HCT116 (cell line): Measurements from ENCODE around the gene SPATA20. TPM values are rescaled to one million over a fixed set of nuclear protein-coding genes. Genes with fewer than 3 reads are reported as not detected.
A peak's percentile ranks its signal among the peaks of the same experiment; 100 is the strongest.

ENCODE experiments used
- ATAC-seq: fragments of 200-7000 bp; cut with Tn5 transposase; 2 replicates; pipeline ENCODE4 v1.9.1; 2020; ENCODE audit warnings: mild to moderate bottlenecking, moderate library complexity
- BruUV-seq: library from RNA; stranded (reverse); fragments of 400-500 nt; replicated peaks from 2 replicates; lab custom pipeline; 2021; lab: Mats Ljungman, UMichigan
- CTCF ChIA-PET: fragments of 300-600 bp; sonication (Branson Sonifier 250); formaldehyde crosslinking; loops from one replicate; lab custom pipeline; 2021; ENCODE audit warnings: antibody characterized with exemption; lab: Charles Lee
- POLR2A ChIA-PET: fragments of 300-600, 350-600 bp; sonication (Branson Sonifier 250); formaldehyde crosslinking; loops from one replicate; lab custom pipeline; 2021; ENCODE audit warnings: antibody characterized with exemption; lab: Charles Lee
- RAD21 ChIA-PET, 2 experiments: fragments of 300-600 bp; sonication (Branson Sonifier 250); formaldehyde crosslinking; loops; one replicate each; lab custom pipeline; 2023; ENCODE audit warnings: low total read pairs in 2 of 2; ENCODE audit not compliant: uncharacterized antibody in 2 of 2, unreplicated experiment in 2 of 2, low non-redundant PET in 1 of 2; lab: Charles Lee
- DNase-seq: peaks from one replicate; pipeline ENCODE4 v3.0.0-alpha.2; 2010; ENCODE audit warnings: low read depth, low spot score
- H2AFZ ChIP-seq: fragments of 200-600 bp; shearing (Covaris generic), sonication (generic); 2 replicates; pipeline ENCODE4 v1.6.1; 2017; ENCODE audit warnings: low read depth, mixed run types, mixed read lengths, antibody characterized with exemption, low read length; ENCODE audit not compliant: poor library complexity, severe bottlenecking
- H3K27ac ChIP-seq: 2 replicates; pipeline ENCODE4 v1.5.1; 2012; ENCODE audit warnings: low read depth, low read length
- H3K27me3 ChIP-seq: fragments of 200-600 bp; sonication (generic); 2 replicates; pipeline ENCODE4 v1.6.1; 2016; ENCODE audit warnings: mixed run types, low read length, mixed read lengths; ENCODE audit not compliant: insufficient read depth
- H3K36me3 ChIP-seq, 2 experiments: fragments of 200-500 bp in 1 of 2; fragments of 200-600 bp in 1 of 2; sonication (Bioruptor generic) in 1 of 2; sonication (generic) in 1 of 2; 2 replicates each; pipeline versions ENCODE4 v1.5.1 to v1.6.1; 2014 to 2016; ENCODE audit warnings: low read length in 2 of 2, inconsistent platforms in 1 of 2, mixed read lengths in 1 of 2, mixed run types in 1 of 2; ENCODE audit not compliant: insufficient read depth in 2 of 2, control insufficient read depth in 1 of 2
- H3K4me1 ChIP-seq, 2 experiments: fragments of 200-600 bp in 1 of 2; sonication (generic) in 1 of 2; 2 replicates each; pipeline versions ENCODE4 v1.5.1 to v1.6.1; 2012 to 2017; ENCODE audit warnings: low read length in 2 of 2, inconsistent platforms in 1 of 2, mild to moderate bottlenecking in 1 of 2, mixed read lengths in 1 of 2, mixed run types in 1 of 2, moderate library complexity in 1 of 2; ENCODE audit not compliant: insufficient read depth in 2 of 2, control insufficient read depth in 1 of 2
- H3K4me2 ChIP-seq: fragments of 200-600 bp; sonication (generic); 2 replicates; pipeline ENCODE4 v1.6.1; 2017; ENCODE audit warnings: mixed run types, low read length, mixed read lengths
- H3K4me3 ChIP-seq, 2 experiments: fragments of 200-600 bp in 1 of 2; sonication (generic) in 1 of 2; replicated peaks in 1 of 2; 2 replicates each; pipeline ENCODE4 v1.5.1; 2011 to 2016; ENCODE audit warnings: low read length in 2 of 2, control low read depth in 1 of 2, low read depth in 1 of 2, mild to moderate bottlenecking in 1 of 2, mixed read lengths in 1 of 2, mixed run types in 1 of 2
- H3K79me2 ChIP-seq: fragments of 200-600 bp; sonication (generic); 2 replicates; pipeline ENCODE4 v1.6.1; 2017; ENCODE audit warnings: mild to moderate bottlenecking, mixed run types, low read length, moderate library complexity, mixed read lengths; ENCODE audit not compliant: insufficient read depth
- H3K9ac ChIP-seq: fragments of 200-600 bp; sonication (generic); 2 replicates; pipeline ENCODE4 v1.6.1; 2016; ENCODE audit warnings: low read length, mixed read lengths
- H3K9me2 ChIP-seq: fragments of 200-600 bp; sonication (generic), shearing (Covaris generic); 2 replicates; pipeline ENCODE4 v1.6.1; 2017; ENCODE audit warnings: mixed run types, mild to moderate bottlenecking, moderate library complexity; ENCODE audit not compliant: insufficient read depth
- H3K9me3 ChIP-seq, 2 experiments: fragments of 200-500 bp in 1 of 2; fragments of 200-600 bp in 1 of 2; sonication (Bioruptor generic) in 1 of 2; sonication (generic) in 1 of 2; 2 replicates each; pipeline ENCODE4 v1.6.1; 2014 to 2017; ENCODE audit warnings: low read length in 2 of 2, mixed read lengths in 2 of 2, inconsistent platforms in 1 of 2, low read depth in 1 of 2, mild to moderate bottlenecking in 1 of 2, mixed run types in 1 of 2, moderate library complexity in 1 of 2; ENCODE audit not compliant: control insufficient read depth in 1 of 2, insufficient read depth in 1 of 2
- H4K20me1 ChIP-seq: fragments of 200-600 bp; sonication (generic), shearing (Covaris generic); 2 replicates; pipeline ENCODE4 v1.6.1; 2017; ENCODE audit warnings: mixed run types, mild to moderate bottlenecking, moderate library complexity; ENCODE audit not compliant: insufficient read depth
- CBX3 ChIP-seq: IDR thresholded peaks from 2 replicates; pipeline ENCODE4 v1.6.1; 2012; ENCODE audit warnings: low read depth
- EGR1 ChIP-seq: IDR thresholded peaks from 2 replicates; pipeline ENCODE4 v1.6.1; 2012; ENCODE audit warnings: low read depth
- ELF1 ChIP-seq: IDR thresholded peaks from 2 replicates; pipeline ENCODE4 v1.6.1; 2012; ENCODE audit warnings: low read depth, borderline replicate concordance
- FOSL1 ChIP-seq: IDR thresholded peaks from 2 replicates; pipeline ENCODE4 v1.6.1; 2012; ENCODE audit warnings: low read depth
- JUND ChIP-seq: IDR thresholded peaks from 2 replicates; pipeline ENCODE4 v1.6.1; 2012
- POLR2A ChIP-seq: IDR thresholded peaks from 2 replicates; pipeline ENCODE4 v1.7.0; 2011; ENCODE audit warnings: borderline replicate concordance; ENCODE audit not compliant: insufficient read depth, insufficient read length; ENCODE audit errors: extremely low read depth
- SIN3A ChIP-seq: IDR thresholded peaks from 2 replicates; pipeline ENCODE4 v1.6.1; 2012; ENCODE audit warnings: low read depth
- SRF ChIP-seq: IDR thresholded peaks from 2 replicates; pipeline ENCODE4 v1.6.1; 2012; ENCODE audit warnings: low read depth
- TCF7L2 ChIP-seq: IDR thresholded peaks from 2 replicates; pipeline ENCODE4 v1.7.0; 2011; ENCODE audit warnings: borderline replicate concordance, inconsistent platforms; ENCODE audit not compliant: insufficient read depth, insufficient read length; ENCODE audit errors: extremely low read depth
- YY1 ChIP-seq: IDR thresholded peaks from 2 replicates; pipeline ENCODE4 v1.6.1; 2011; ENCODE audit warnings: low read length, low read depth, moderate library complexity, mild to moderate bottlenecking; ENCODE audit not compliant: insufficient replicate concordance; ENCODE audit errors: extremely low read depth
- ZFX ChIP-seq: fragments of 450-650 bp; IDR thresholded peaks from 2 replicates; pipeline ENCODE4 v1.6.1; 2017
- ZNF274 ChIP-seq: fragments of 200-500 bp; sonication (Bioruptor generic); IDR thresholded peaks from 2 replicates; pipeline ENCODE4 v1.6.1; 2014; ENCODE audit warnings: mild to moderate bottlenecking, low read depth, low read length, inconsistent platforms
- intact Hi-C: fragments of 100-400 bp; cut with micrococcal nuclease; formaldehyde crosslinking; loops from 2 replicates; pipeline ENCODE4 v1.10.0; 2022
- total RNA-seq: library from RNA; stranded (reverse); gene quantifications from one replicate; pipeline ENCODE4 v1.2.1, GENCODE V29; 2021; ENCODE audit not compliant: unreplicated experiment
- TF ChIP-seq, protein P1 (sequence below): IDR thresholded peaks from 2 replicates; pipeline ENCODE4 v1.6.1; 2012
- TF ChIP-seq, protein P2 (sequence below), 3 experiments: fragments of 200-600 bp in 1 of 3; sonication (generic) in 1 of 3; IDR thresholded peaks in 2 of 3; conservative IDR thresholded peaks in 1 of 3; 2 replicates each; pipeline ENCODE4 v1.5.1; 2012 to 2017; ENCODE audit warnings: low read depth in 2 of 3, low read length in 2 of 3, antibody characterized with exemption in 1 of 3, borderline replicate concordance in 1 of 3, control low read depth in 1 of 3, mild to moderate bottlenecking in 1 of 3, mixed read lengths in 1 of 3, mixed run types in 1 of 3, moderate library complexity in 1 of 3; ENCODE audit not compliant: insufficient read depth in 1 of 3
- TF ChIP-seq, protein P3 (sequence below): IDR thresholded peaks from 2 replicates; pipeline ENCODE4 v1.6.1; 2012
- TF ChIP-seq, protein P4 (sequence below): IDR thresholded peaks from 2 replicates; pipeline ENCODE4 v1.6.1; 2012; ENCODE audit warnings: low read depth
- TF ChIP-seq, protein P5 (sequence below): IDR thresholded peaks from 2 replicates; pipeline ENCODE4 v1.6.1; 2011; ENCODE audit warnings: mild to moderate bottlenecking, low read length, moderate library complexity; ENCODE audit not compliant: insufficient replicate concordance; ENCODE audit errors: extremely low read depth

SPATA20 gene
- total RNA-seq, 1 experiment from 2014 or later: 57.5 TPM

DNA sequence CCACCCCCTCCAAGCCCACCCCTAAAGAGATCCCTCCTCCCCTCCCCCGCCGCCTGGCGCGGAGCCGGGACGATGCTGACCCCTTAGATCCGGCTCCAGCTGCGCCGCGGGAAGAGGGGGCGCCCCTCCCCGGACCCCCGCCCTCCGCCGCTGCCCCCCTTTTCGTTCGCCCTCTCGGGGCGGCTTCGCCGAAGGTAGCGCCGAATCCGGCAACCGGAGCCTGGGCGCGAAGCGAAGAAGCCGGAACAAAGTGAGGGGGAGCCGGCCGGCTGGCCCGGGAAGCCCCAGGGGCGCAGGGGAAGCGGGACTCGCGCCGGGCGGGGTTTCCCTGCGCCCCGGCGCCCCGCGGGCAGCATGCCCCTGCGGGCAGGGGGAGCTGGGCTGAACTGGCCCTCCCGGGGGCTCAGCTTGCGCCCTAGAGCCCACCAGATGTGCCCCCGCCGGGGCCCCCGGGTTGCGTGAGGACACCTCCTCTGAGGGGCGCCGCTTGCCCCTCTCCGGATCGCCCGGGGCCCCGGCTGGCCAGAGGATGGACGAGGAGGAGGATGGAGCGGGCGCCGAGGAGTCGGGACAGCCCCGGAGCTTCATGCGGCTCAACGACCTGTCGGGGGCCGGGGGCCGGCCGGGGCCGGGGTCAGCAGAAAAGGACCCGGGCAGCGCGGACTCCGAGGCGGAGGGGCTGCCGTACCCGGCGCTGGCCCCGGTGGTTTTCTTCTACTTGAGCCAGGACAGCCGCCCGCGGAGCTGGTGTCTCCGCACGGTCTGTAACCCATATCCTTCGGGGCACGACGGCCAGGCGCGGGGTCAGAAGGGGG lies 14.2 kb downstream of the SPATA20 start:
- Histone ChIP-seq H3K79me2 (no peaks in the 10 kb centered on the region), H3K36me3 (no peaks in the 10 kb centered on the region), H2AFZ (no peak overlapping the region), H3K4me3 (peak overlapping the region in 1 of 2 experiments; percentile 68; a peak in 3 of 4 replicates), H3K9me3 (no peaks in the 10 kb centered on the region), H3K4me2 (peak overlapping the region; percentile 100), H4K20me1 (no peaks in the 10 kb centered on the region)
- CTCF ChIA-PET: interaction anchor here (1.3 to 2.3 kb wide), 6 partner anchors 11 to 134 kb away, joined by 4 to 22 read pairs (median 5); no protein-coding TSS in a partner anchor
- TF ChIP-seq, protein P1, sequence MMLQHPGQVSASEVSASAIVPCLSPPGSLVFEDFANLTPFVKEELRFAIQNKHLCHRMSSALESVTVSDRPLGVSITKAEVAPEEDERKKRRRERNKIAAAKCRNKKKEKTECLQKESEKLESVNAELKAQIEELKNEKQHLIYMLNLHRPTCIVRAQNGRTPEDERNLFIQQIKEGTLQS: no peak
- TF ChIP-seq SRF (no peak), ZFX (no peak), TCF7L2 (no peak), POLR2A (no peak), CBX3 (no peak), JUND (no peak), ELF1 (no peak), FOSL1 (no peak), EGR1 (no peak), ZNF274 (no peak), YY1 (no peak), SIN3A (no peak)
- TF ChIP-seq, protein P2, sequence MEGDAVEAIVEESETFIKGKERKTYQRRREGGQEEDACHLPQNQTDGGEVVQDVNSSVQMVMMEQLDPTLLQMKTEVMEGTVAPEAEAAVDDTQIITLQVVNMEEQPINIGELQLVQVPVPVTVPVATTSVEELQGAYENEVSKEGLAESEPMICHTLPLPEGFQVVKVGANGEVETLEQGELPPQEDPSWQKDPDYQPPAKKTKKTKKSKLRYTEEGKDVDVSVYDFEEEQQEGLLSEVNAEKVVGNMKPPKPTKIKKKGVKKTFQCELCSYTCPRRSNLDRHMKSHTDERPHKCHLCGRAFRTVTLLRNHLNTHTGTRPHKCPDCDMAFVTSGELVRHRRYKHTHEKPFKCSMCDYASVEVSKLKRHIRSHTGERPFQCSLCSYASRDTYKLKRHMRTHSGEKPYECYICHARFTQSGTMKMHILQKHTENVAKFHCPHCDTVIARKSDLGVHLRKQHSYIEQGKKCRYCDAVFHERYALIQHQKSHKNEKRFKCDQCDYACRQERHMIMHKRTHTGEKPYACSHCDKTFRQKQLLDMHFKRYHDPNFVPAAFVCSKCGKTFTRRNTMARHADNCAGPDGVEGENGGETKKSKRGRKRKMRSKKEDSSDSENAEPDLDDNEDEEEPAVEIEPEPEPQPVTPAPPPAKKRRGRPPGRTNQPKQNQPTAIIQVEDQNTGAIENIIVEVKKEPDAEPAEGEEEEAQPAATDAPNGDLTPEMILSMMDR (IDR thresholded peaks at IDR 0.05 in 2 of 3, conservative IDR thresholded peaks at IDR 0.05 in 1 of 3; ENCODE audit: borderline replicate concordance in 1 of 3, insufficient read depth in 1 of 3, low read depth in 2 of 3, low read length in 2 of 3): no peak
- TF ChIP-seq, protein P3, sequence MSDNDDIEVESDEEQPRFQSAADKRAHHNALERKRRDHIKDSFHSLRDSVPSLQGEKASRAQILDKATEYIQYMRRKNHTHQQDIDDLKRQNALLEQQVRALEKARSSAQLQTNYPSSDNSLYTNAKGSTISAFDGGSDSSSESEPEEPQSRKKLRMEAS: no peak
- TF ChIP-seq, protein P4, sequence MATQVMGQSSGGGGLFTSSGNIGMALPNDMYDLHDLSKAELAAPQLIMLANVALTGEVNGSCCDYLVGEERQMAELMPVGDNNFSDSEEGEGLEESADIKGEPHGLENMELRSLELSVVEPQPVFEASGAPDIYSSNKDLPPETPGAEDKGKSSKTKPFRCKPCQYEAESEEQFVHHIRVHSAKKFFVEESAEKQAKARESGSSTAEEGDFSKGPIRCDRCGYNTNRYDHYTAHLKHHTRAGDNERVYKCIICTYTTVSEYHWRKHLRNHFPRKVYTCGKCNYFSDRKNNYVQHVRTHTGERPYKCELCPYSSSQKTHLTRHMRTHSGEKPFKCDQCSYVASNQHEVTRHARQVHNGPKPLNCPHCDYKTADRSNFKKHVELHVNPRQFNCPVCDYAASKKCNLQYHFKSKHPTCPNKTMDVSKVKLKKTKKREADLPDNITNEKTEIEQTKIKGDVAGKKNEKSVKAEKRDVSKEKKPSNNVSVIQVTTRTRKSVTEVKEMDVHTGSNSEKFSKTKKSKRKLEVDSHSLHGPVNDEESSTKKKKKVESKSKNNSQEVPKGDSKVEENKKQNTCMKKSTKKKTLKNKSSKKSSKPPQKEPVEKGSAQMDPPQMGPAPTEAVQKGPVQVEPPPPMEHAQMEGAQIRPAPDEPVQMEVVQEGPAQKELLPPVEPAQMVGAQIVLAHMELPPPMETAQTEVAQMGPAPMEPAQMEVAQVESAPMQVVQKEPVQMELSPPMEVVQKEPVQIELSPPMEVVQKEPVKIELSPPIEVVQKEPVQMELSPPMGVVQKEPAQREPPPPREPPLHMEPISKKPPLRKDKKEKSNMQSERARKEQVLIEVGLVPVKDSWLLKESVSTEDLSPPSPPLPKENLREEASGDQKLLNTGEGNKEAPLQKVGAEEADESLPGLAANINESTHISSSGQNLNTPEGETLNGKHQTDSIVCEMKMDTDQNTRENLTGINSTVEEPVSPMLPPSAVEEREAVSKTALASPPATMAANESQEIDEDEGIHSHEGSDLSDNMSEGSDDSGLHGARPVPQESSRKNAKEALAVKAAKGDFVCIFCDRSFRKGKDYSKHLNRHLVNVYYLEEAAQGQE: no peak
- TF ChIP-seq, protein P5, sequence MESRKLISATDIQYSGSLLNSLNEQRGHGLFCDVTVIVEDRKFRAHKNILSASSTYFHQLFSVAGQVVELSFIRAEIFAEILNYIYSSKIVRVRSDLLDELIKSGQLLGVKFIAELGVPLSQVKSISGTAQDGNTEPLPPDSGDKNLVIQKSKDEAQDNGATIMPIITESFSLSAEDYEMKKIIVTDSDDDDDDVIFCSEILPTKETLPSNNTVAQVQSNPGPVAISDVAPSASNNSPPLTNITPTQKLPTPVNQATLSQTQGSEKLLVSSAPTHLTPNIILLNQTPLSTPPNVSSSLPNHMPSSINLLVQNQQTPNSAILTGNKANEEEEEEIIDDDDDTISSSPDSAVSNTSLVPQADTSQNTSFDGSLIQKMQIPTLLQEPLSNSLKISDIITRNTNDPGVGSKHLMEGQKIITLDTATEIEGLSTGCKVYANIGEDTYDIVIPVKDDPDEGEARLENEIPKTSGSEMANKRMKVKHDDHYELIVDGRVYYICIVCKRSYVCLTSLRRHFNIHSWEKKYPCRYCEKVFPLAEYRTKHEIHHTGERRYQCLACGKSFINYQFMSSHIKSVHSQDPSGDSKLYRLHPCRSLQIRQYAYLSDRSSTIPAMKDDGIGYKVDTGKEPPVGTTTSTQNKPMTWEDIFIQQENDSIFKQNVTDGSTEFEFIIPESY: no peak
- TF ChIP-seq, all 23 proteins: peak for 0
- BruUV-seq: no TSS peak
- no peak for DNase-seq
- H3K9me2 ChIP-seq: no peaks in the 10 kb centered on the region
- POLR2A ChIA-PET: interaction anchor here (1.8 kb wide), 1 partner anchor 11 kb away, joined by 8 read pairs; no protein-coding TSS in a partner anchor
- H3K27ac ChIP-seq: no peak overlapping the region; the same call in 1 of the 2 replicates
- intact Hi-C loops: no loop called here
- no peak for ATAC-seq
- H3K4me1 ChIP-seq: peaks cover 6 to 18% of the 10 kb centered on the region in 2 experiments; a peak in 3 of 4 replicates
- H3K9ac ChIP-seq: peak overlapping the region; percentile 62; the same call in 1 of the 2 replicates
- RAD21 ChIA-PET: interaction anchor here (0.6 to 1.4 kb wide), 3 partner anchors 10 to 67 kb away, joined by 3 to 4 read pairs (median 4); no protein-coding TSS in a partner anchor
- H3K27me3 ChIP-seq: no peaks in the 10 kb centered on the region
